Mesendoderm (in vitro differentiated cells): Measurements from ENCODE around the gene FAM53B.

Source experiments
- DNase-seq: peaks from one replicate; pipeline ENCODE4 v3.0.0; 2013
- H2AK5ac ChIP-seq: 2 replicates; pipeline ENCODE4 v1.6.1; 2013; ENCODE audit warnings: low read length, inconsistent platforms
- H2BK120ac ChIP-seq: 2 replicates; pipeline ENCODE4 v1.6.1; 2013; ENCODE audit warnings: low read depth, mild to moderate bottlenecking, low read length, moderate library complexity, mixed read lengths
- H2BK15ac ChIP-seq: replicated peaks from 2 replicates; pipeline ENCODE4 v1.6.1; 2013; ENCODE audit warnings: low read depth, mild to moderate bottlenecking, moderate library complexity
- H2BK5ac ChIP-seq: 2 replicates; pipeline ENCODE4 v1.6.1; 2013; ENCODE audit warnings: low read length, inconsistent platforms
- H3K18ac ChIP-seq: 2 replicates; pipeline ENCODE4 v1.6.1; 2013; ENCODE audit warnings: mild to moderate bottlenecking, low read length, mixed read lengths
- H3K23ac ChIP-seq: one replicate; pipeline ENCODE4 v1.6.1; 2013; ENCODE audit warnings: low read length
- H3K27ac ChIP-seq: 2 replicates; pipeline ENCODE4 v1.5.1; 2013; ENCODE audit warnings: low read depth, mild to moderate bottlenecking, inconsistent platforms, low read length, moderate library complexity
- H3K27me3 ChIP-seq: 2 replicates; pipeline ENCODE4 v1.6.1; 2013; ENCODE audit warnings: low read length, control low read depth, mild to moderate bottlenecking, inconsistent platforms; ENCODE audit not compliant: insufficient read depth, poor library complexity
- H3K36me3 ChIP-seq: 2 replicates; pipeline ENCODE4 v1.6.1; 2013; ENCODE audit warnings: low read length, inconsistent platforms; ENCODE audit not compliant: control insufficient read depth, insufficient read depth
- H3K4ac ChIP-seq: one replicate; pipeline ENCODE4 v1.6.1; 2013; ENCODE audit warnings: low read depth, mild to moderate bottlenecking, low read length, moderate library complexity
- H3K4me1 ChIP-seq: 2 replicates; pipeline ENCODE4 v1.6.1; 2013; ENCODE audit warnings: low read depth, low read length, inconsistent platforms; ENCODE audit not compliant: control insufficient read depth
- H3K4me2 ChIP-seq: 2 replicates; pipeline ENCODE4 v1.6.1; 2013; ENCODE audit warnings: low read length
- H3K4me3 ChIP-seq: 2 replicates; pipeline ENCODE4 v1.5.1; 2013; ENCODE audit warnings: mild to moderate bottlenecking, low read length
- H3K56ac ChIP-seq: one replicate; pipeline ENCODE4 v1.6.1; 2013; ENCODE audit warnings: low read length
- H3K79me1 ChIP-seq: 2 replicates; pipeline ENCODE4 v1.6.1; 2013; ENCODE audit warnings: low read length, inconsistent platforms
- H3K79me2 ChIP-seq: 2 replicates; pipeline ENCODE4 v1.6.1; 2013; ENCODE audit warnings: mild to moderate bottlenecking, low read length; ENCODE audit not compliant: control insufficient read depth, insufficient read depth
- H3K9ac ChIP-seq: 2 replicates; pipeline ENCODE4 v1.6.1; 2013; ENCODE audit warnings: low read length, inconsistent platforms
- H4K5ac ChIP-seq: one replicate; pipeline ENCODE4 v1.6.1; 2013; ENCODE audit warnings: low read length
- H4K8ac ChIP-seq: one replicate; pipeline ENCODE4 v1.6.1; 2013; ENCODE audit warnings: low read depth, mild to moderate bottlenecking, control low read depth, low read length, moderate library complexity
- WGBS: extraction: QIAGEN DNeasy Blood & Tissue Kit; methylation state at CpG from one replicate; pipeline ENCODE4 v1.1.7; 2013; ENCODE audit warnings: low lambda C conversion rate, missing lambda C conversion rate; ENCODE audit not compliant: insufficient coverage; ENCODE audit errors: extremely low coverage; 5-methylcytosine and 5-hydroxymethylcytosine counted together

The FAM53B gene

DNA sequence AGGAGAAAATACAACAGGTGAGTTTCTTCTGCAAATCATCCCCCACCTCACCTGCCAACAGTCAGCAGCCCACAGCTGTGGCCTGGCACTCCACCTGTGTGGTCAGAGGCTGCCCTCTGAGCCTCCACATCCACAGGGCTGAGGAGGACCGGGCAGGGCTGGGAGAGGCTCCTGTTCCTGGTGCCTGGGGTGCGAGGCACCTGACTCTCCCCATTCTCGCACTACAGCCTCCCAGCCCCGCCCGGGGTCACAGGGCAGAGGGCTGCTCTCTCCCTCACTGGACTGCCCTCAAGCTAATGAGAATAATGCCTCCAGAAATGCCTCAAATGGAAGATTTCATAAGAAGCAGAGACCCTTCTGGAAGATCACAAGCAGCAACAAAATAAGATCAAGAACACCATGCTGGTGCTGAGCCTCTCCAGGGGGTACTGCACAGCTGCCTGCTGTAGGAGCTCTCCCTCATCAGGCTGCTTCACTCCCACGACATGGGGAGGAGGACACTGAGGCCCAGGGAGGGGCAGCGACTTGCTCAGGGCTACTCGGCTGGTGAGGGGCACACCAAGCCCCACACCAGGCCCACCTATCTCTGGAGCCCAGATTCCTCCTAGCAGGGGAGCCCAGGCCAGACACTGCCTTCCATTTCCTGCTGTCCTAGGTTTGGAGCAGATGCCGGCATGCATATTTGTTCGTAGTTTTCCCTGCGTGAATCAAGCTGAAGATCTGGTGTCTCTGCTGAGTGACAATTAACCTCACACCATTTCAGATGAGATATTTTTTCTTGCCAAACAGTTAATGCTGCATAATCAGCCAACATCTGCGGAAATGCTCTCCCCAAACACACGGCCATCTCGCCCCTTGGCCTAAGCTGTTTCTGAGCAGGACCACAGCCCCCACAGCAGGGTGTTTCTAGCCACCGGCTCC lies 76.5 kb downstream of the FAM53B start:
- H3K36me3 ChIP-seq = no peaks in the 10 kb centered on the region
- no CpG with 5 or more reads among the region's 15 CpGs for WGBS

DNA sequence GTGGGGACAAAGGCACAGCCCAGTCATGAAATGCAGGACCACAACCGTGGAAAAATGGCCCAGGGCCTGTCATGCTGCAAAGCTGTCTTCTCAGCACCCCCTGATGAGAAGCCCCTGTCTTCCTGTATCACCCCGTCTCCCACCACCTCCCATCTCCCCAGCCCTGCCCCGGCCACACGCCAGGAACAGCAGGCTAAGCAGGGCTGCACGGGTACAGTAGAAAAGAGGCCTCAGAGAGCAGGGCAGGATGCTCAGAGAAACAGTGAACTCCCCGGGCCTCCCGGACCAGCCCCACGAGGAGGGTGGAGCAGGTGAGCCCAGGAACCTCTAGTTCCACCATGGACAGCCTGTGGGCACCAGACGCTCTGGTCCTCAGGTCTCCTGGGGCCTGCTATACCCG lies 77.7 kb downstream of the FAM53B start:
- no peak overlapping the region for H3K4ac ChIP-seq

More for the DNA sequence above, 76.5 kb downstream of the FAM53B start:
- H3K23ac ChIP-seq = peak overlapping the region; percentile 18
- no peak overlapping the region for H3K4me3 ChIP-seq
- no peaks in the 10 kb centered on the region for H3K27me3 ChIP-seq
- peaks cover 4% of the 10 kb centered on the region for H3K4me1 ChIP-seq
- H3K4ac ChIP-seq = no peak overlapping the region
- no peak overlapping the region for H3K4me2 ChIP-seq
- no peak overlapping the region for H2BK15ac ChIP-seq
- no peak overlapping the region for H3K27ac ChIP-seq
- H3K18ac ChIP-seq = no peak overlapping the region
- H4K5ac ChIP-seq = no peak overlapping the region
- H2BK5ac ChIP-seq = no peak overlapping the region
- no peak overlapping the region for H3K56ac ChIP-seq
- H3K9ac ChIP-seq = no peak overlapping the region
- H4K8ac ChIP-seq = no peak overlapping the region
- H3K79me1 ChIP-seq = peaks cover 8% of the 10 kb centered on the region
- H3K79me2 ChIP-seq = no peaks in the 10 kb centered on the region
- H2BK120ac ChIP-seq = no peak overlapping the region
- no peak overlapping the region for H2AK5ac ChIP-seq
- DNase-seq = no peak

DNA sequence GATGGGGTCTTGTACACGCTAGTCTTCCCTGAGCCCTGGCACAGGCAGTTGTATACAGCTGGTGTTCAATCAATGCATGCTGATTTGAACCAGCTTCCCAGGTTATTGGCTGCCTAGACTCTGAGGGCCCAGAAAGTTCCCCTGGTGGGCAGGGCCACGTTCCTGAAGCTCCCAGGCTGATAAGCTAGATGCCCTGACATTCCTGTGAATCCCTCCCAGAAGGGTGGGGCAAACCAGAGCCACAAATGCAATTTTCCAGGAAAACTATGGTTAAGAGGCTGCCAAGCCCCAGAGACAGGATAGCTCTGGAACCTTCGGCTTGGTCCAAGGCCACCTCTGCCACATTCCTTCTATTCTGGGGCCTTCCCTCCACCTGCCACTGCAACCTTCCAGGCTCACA lies 78.2 kb downstream of the FAM53B start:
- H3K36me3 ChIP-seq = no peaks in the 10 kb centered on the region
- no peak overlapping the region for H4K5ac ChIP-seq
- H3K56ac ChIP-seq = no peak overlapping the region
- no peak overlapping the region for H2AK5ac ChIP-seq
- H3K27ac ChIP-seq = no peak overlapping the region
- peak; percentile 65 for DNase-seq
- no peaks in the 10 kb centered on the region for H3K27me3 ChIP-seq
- peaks cover 8% of the 10 kb centered on the region for H3K79me1 ChIP-seq
- no peak overlapping the region for H2BK15ac ChIP-seq
- no peak overlapping the region for H3K23ac ChIP-seq
- no peak overlapping the region for H3K4me3 ChIP-seq
- no CpG with 5 or more reads among the region's 3 CpGs for WGBS
- H3K4me2 ChIP-seq = no peak overlapping the region
- no peak overlapping the region for H3K9ac ChIP-seq
- H3K79me2 ChIP-seq = no peaks in the 10 kb centered on the region
- no peak overlapping the region for H3K18ac ChIP-seq
- no peak overlapping the region for H3K4ac ChIP-seq
- H4K8ac ChIP-seq = no peak overlapping the region
- no peak overlapping the region for H2BK5ac ChIP-seq
- no peaks in the 10 kb centered on the region for H3K4me1 ChIP-seq
- H2BK120ac ChIP-seq = no peak overlapping the region

More for the DNA sequence above, 77.7 kb downstream of the FAM53B start:
- Histone ChIP-seq H3K56ac (no peak overlapping the region), H3K4me2 (no peak overlapping the region), H3K27ac (no peak overlapping the region), H3K27me3 (no peaks in the 10 kb centered on the region), H4K8ac (no peak overlapping the region), H3K4me1 (no peaks in the 10 kb centered on the region), H3K36me3 (no peaks in the 10 kb centered on the region), H3K18ac (no peak overlapping the region), H3K79me1 (peaks cover 8% of the 10 kb centered on the region), H4K5ac (no peak overlapping the region), H2BK15ac (no peak overlapping the region), H3K9ac (no peak overlapping the region), H3K79me2 (no peaks in the 10 kb centered on the region), H2AK5ac (no peak overlapping the region), H2BK120ac (no peak overlapping the region), H3K4me3 (no peak overlapping the region), H3K23ac (no peak overlapping the region), H2BK5ac (no peak overlapping the region)
- no peak for DNase-seq
- no CpG with 5 or more reads among the region's 10 CpGs for WGBS

GRCh38 chr10:124665558-124665957 lies 78.6 kb downstream of the FAM53B start:
- no CpG with 5 or more reads among the region's 8 CpGs for WGBS

GRCh38 chr10:124665091-124665490 lies 79.1 kb downstream of the FAM53B start:
- H3K4me2 ChIP-seq = no peak overlapping the region
- WGBS = no CpG with 5 or more reads among the region's 2 CpGs
- H3K27ac ChIP-seq = no peak overlapping the region
- no peak overlapping the region for H3K9ac ChIP-seq
- H2AK5ac ChIP-seq = no peak overlapping the region
- H3K79me2 ChIP-seq = no peaks in the 10 kb centered on the region
- no peak overlapping the region for H3K56ac ChIP-seq
- H3K4me1 ChIP-seq = no peaks in the 10 kb centered on the region
- no peak for DNase-seq
- H3K27me3 ChIP-seq = no peaks in the 10 kb centered on the region
- H2BK5ac ChIP-seq = no peak overlapping the region
- peaks cover 6% of the 10 kb centered on the region for H3K79me1 ChIP-seq
- no peak overlapping the region for H3K23ac ChIP-seq
- no peak overlapping the region for H3K18ac ChIP-seq
- no peak overlapping the region for H2BK120ac ChIP-seq
- H2BK15ac ChIP-seq = no peak overlapping the region
- no peak overlapping the region for H4K8ac ChIP-seq
- H4K5ac ChIP-seq = no peak overlapping the region
- no peak overlapping the region for H3K4ac ChIP-seq
- H3K4me3 ChIP-seq = no peak overlapping the region
- no peaks in the 10 kb centered on the region for H3K36me3 ChIP-seq

More at GRCh38 chr10:124665558-124665957, 78.6 kb downstream of the FAM53B start:
- Histone ChIP-seq H3K18ac (no peak overlapping the region), H3K9ac (no peak overlapping the region), H2BK5ac (no peak overlapping the region), H3K79me1 (peaks cover 6% of the 10 kb centered on the region), H2AK5ac (no peak overlapping the region), H2BK15ac (no peak overlapping the region), H3K27me3 (no peaks in the 10 kb centered on the region), H3K27ac (no peak overlapping the region), H2BK120ac (no peak overlapping the region), H3K4me2 (no peak overlapping the region), H4K5ac (no peak overlapping the region), H3K56ac (no peak overlapping the region), H3K79me2 (no peaks in the 10 kb centered on the region), H3K36me3 (no peaks in the 10 kb centered on the region), H4K8ac (no peak overlapping the region), H3K4ac (no peak overlapping the region), H3K4me1 (no peaks in the 10 kb centered on the region), H3K23ac (no peak overlapping the region), H3K4me3 (no peak overlapping the region)
- no peak for DNase-seq
